IMR-90 (cell line): ENCODE measurements around the gene ETV3L. TPM values are rescaled to one million over a fixed set of nuclear protein-coding genes. Genes with fewer than 3 reads are reported as not detected.

ENCODE experiments used
- ATAC-seq: fragments of 200-7000 bp; cut with Tn5 transposase; 2 replicates; pipeline ENCODE4 v1.9.1; 2020; ENCODE audit warnings: low read depth, mild to moderate bottlenecking, moderate library complexity
- BruUV-seq: library from RNA; stranded (reverse); fragments of 400-500 nt; replicated peaks from 2 replicates; lab custom pipeline; 2021; lab: Mats Ljungman, UMichigan
- CTCF ChIA-PET: fragments of 300-600 bp; formaldehyde crosslinking; extraction: SDS; loops from one replicate; lab custom pipeline; 2021; ENCODE audit warnings: antibody characterized with exemption; lab: Yijun Ruan, JAX
- POLR2A ChIA-PET: fragments of 300-600 bp; sonication (Branson Sonifier 250); formaldehyde crosslinking; loops from one replicate; lab custom pipeline; 2022; ENCODE audit warnings: antibody characterized with exemption; ENCODE audit not compliant: unreplicated experiment; lab: Charles Lee
- DNase-seq: peaks from one replicate; pipeline ENCODE4 v3.0.0; 2013
- H2AFZ ChIP-seq: replicated peaks from 2 replicates; pipeline ENCODE3; 2013; ENCODE audit warnings: low read length, mild to moderate bottlenecking; ENCODE audit not compliant: poor library complexity
- H2AK5ac ChIP-seq: 2 replicates; pipeline ENCODE4 v1.6.1; 2013; ENCODE audit warnings: low read depth, low read length, inconsistent platforms
- H2AK9ac ChIP-seq: replicated peaks from 2 replicates; pipeline ENCODE3; 2013; ENCODE audit warnings: mild to moderate bottlenecking, low read depth, low read length, moderate library complexity; ENCODE audit not compliant: poor library complexity
- H2BK120ac ChIP-seq: 2 replicates; pipeline ENCODE4 v1.6.1; 2013; ENCODE audit warnings: low read depth, low read length, inconsistent platforms
- H2BK15ac ChIP-seq: 3 replicates; pipeline ENCODE4 v1.6.1; 2013; ENCODE audit warnings: low read depth, low read length, inconsistent platforms
- H2BK20ac ChIP-seq: 2 replicates; pipeline ENCODE4 v1.6.1; 2013; ENCODE audit warnings: low read depth, mild to moderate bottlenecking, inconsistent platforms, low read length, moderate library complexity
- H2BK5ac ChIP-seq: 2 replicates; pipeline ENCODE4 v1.6.1; 2013; ENCODE audit warnings: mild to moderate bottlenecking, low read depth, low read length, inconsistent platforms; ENCODE audit not compliant: poor library complexity, severe bottlenecking
- H3K14ac ChIP-seq: replicated peaks from 2 replicates; pipeline ENCODE4 v1.6.1; 2013; ENCODE audit warnings: low read depth, low read length, inconsistent platforms
- H3K18ac ChIP-seq: 2 replicates; pipeline ENCODE4 v1.6.1; 2013; ENCODE audit warnings: low read depth, low read length, control low read depth
- H3K23ac ChIP-seq: 2 replicates; pipeline ENCODE4 v1.6.1; 2013; ENCODE audit warnings: low read depth, low read length, inconsistent platforms
- H3K27ac ChIP-seq: 2 replicates; pipeline ENCODE4 v1.5.1; 2013; ENCODE audit warnings: mild to moderate bottlenecking, control low read depth, low read length; ENCODE audit not compliant: insufficient read depth
- H3K27me3 ChIP-seq: 2 replicates; pipeline ENCODE4 v1.6.1; 2013; ENCODE audit warnings: low read length; ENCODE audit not compliant: control insufficient read depth, insufficient read depth
- H3K36me3 ChIP-seq: 2 replicates; pipeline ENCODE4 v1.6.1; 2013; ENCODE audit warnings: low read length, mixed read lengths; ENCODE audit not compliant: control insufficient read depth, insufficient read depth
- H3K4ac ChIP-seq: 2 replicates; pipeline ENCODE4 v1.6.1; 2013; ENCODE audit warnings: low read depth, low read length, inconsistent platforms
- H3K4me1 ChIP-seq: 2 replicates; pipeline ENCODE4 v1.6.1; 2013; ENCODE audit warnings: low read length, mixed read lengths; ENCODE audit not compliant: control insufficient read depth, insufficient read depth
- H3K4me2 ChIP-seq: 2 replicates; pipeline ENCODE4 v1.6.1; 2013; ENCODE audit warnings: low read depth, mild to moderate bottlenecking, control low read depth, low read length, moderate library complexity
- H3K4me3 ChIP-seq: 2 replicates; pipeline ENCODE4 v1.5.1; 2013; ENCODE audit warnings: low read depth, mild to moderate bottlenecking, control low read depth, low read length, moderate library complexity; ENCODE audit not compliant: insufficient read depth
- H3K56ac ChIP-seq: 2 replicates; pipeline ENCODE4 v1.6.1; 2013; ENCODE audit warnings: low read length, inconsistent platforms; ENCODE audit not compliant: insufficient read depth; ENCODE audit errors: extremely low read depth
- H3K79me1 ChIP-seq, 2 experiments: 2 replicates each; pipeline ENCODE4 v1.6.1; 2013; ENCODE audit warnings: low read length in 2 of 2, inconsistent platforms in 1 of 2, low read depth in 1 of 2
- H3K9ac ChIP-seq: 2 replicates; pipeline ENCODE4 v1.6.1; 2013; ENCODE audit warnings: low read depth, low read length, control low read depth
- H3K9me1 ChIP-seq: 2 replicates; pipeline ENCODE4 v1.6.1; 2013; ENCODE audit warnings: low read length, inconsistent platforms; ENCODE audit not compliant: insufficient read depth
- H3K9me3 ChIP-seq: 2 replicates; pipeline ENCODE4 v1.6.1; 2013; ENCODE audit warnings: low read length; ENCODE audit not compliant: control insufficient read depth, insufficient read depth
- H4K20me1 ChIP-seq: 2 replicates; pipeline ENCODE4 v1.6.1; 2013; ENCODE audit warnings: low read length, inconsistent platforms; ENCODE audit not compliant: insufficient read depth
- H4K5ac ChIP-seq: 2 replicates; pipeline ENCODE4 v1.6.1; 2013; ENCODE audit warnings: mild to moderate bottlenecking, low read depth, low read length, control low read depth
- H4K8ac ChIP-seq, 2 experiments: 2 replicates each; pipeline ENCODE4 v1.6.1; 2013; ENCODE audit warnings: low read depth in 2 of 2, low read length in 2 of 2, control low read depth in 1 of 2, inconsistent platforms in 1 of 2
- H4K91ac ChIP-seq: 2 replicates; pipeline ENCODE4 v1.6.1; 2013; ENCODE audit warnings: low read depth, low read length, inconsistent platforms; ENCODE audit not compliant: insufficient read depth
- CHD1 ChIP-seq: IDR thresholded peaks from 2 replicates; pipeline ENCODE4 v1.6.1; 2012; ENCODE audit warnings: low read depth, low read length, improper control_type of control experiment
- FOS ChIP-seq: fragments of 150-350 bp; IDR thresholded peaks from 2 replicates; pipeline ENCODE4 v1.6.1; 2016; ENCODE audit warnings: low read depth, low read length
- MAFK ChIP-seq: IDR thresholded peaks from 2 replicates; pipeline ENCODE4 v1.6.1; 2012; ENCODE audit warnings: low read depth, low read length, improper control_type of control experiment
- MXI1 ChIP-seq: IDR thresholded peaks from 2 replicates; pipeline ENCODE4 v1.6.1; 2012; ENCODE audit warnings: low read depth, mild to moderate bottlenecking, low read length, moderate library complexity, borderline replicate concordance
- NFE2L2 ChIP-seq: fragments of 150-350 bp; IDR thresholded peaks from 2 replicates; pipeline ENCODE4 v1.6.1; 2016; ENCODE audit warnings: low read depth, mild to moderate bottlenecking, low read length
- POLR2A ChIP-seq: IDR thresholded peaks from 2 replicates; pipeline ENCODE4 v1.6.1; 2012; ENCODE audit warnings: mild to moderate bottlenecking, low read depth, low read length
- RAD21 ChIP-seq: IDR thresholded peaks from 2 replicates; pipeline ENCODE4 v1.6.1; 2012; ENCODE audit warnings: low read length, improper control_type of control experiment
- WGBS, 2 experiments: methylation state at CpG; one replicate each; pipeline versions ENCODE4 v1.1.5 to v1.1.7; 2013; ENCODE audit warnings: missing lambda C conversion rate in 2 of 2; ENCODE audit not compliant: insufficient read length in 1 of 2; ENCODE audit errors: extremely low coverage in 2 of 2; 5-methylcytosine and 5-hydroxymethylcytosine counted together
- dilution Hi-C: fragments of 300-500 bp; cut with HindIII; formaldehyde crosslinking; loops from one replicate; pipeline ENCODE4 v1.14.3; 2018; ENCODE audit warnings: low sequenced_read_pairs; ENCODE audit not compliant: unreplicated experiment
- in situ Hi-C: fragments of 300-500 bp; cut with MboI; formaldehyde crosslinking; loops from 3 replicates; pipeline ENCODE4 v1.14.3; 2019; ENCODE audit warnings: low sequenced_read_pairs, inconsistent platforms, mixed read lengths
- intact Hi-C: fragments of 100-400 bp; cut with micrococcal nuclease; formaldehyde crosslinking; loops from 2 replicates; pipeline ENCODE4 v1.10.0; 2022
- polyA plus RNA-seq, 3 experiments: library from polyadenylated mRNA; depleted of rRNA; stranded (reverse); fragments of >200 nt; gene quantifications; 2 replicates each; pipeline ENCODE4 v1.2.3, GENCODE V29; 2012; ENCODE audit warnings: low replicate concordance in 1 of 3
- total RNA-seq: library from RNA; depleted of rRNA; stranded (reverse); fragments of >200 nt; gene quantifications from 2 replicates; pipeline ENCODE4 v1.2.3, GENCODE V29; 2012
- TF ChIP-seq, protein P1 (sequence below): fragments of 150-350 bp; IDR thresholded peaks from 2 replicates; pipeline ENCODE4 v1.6.1; 2016; ENCODE audit warnings: low read depth, mild to moderate bottlenecking, low read length, moderate library complexity, borderline replicate concordance

Gene ETV3L
- total and polyA plus RNA-seq, 2 of the 4 experiments (the other 2 are of a cell fraction), result not detected

DNA sequence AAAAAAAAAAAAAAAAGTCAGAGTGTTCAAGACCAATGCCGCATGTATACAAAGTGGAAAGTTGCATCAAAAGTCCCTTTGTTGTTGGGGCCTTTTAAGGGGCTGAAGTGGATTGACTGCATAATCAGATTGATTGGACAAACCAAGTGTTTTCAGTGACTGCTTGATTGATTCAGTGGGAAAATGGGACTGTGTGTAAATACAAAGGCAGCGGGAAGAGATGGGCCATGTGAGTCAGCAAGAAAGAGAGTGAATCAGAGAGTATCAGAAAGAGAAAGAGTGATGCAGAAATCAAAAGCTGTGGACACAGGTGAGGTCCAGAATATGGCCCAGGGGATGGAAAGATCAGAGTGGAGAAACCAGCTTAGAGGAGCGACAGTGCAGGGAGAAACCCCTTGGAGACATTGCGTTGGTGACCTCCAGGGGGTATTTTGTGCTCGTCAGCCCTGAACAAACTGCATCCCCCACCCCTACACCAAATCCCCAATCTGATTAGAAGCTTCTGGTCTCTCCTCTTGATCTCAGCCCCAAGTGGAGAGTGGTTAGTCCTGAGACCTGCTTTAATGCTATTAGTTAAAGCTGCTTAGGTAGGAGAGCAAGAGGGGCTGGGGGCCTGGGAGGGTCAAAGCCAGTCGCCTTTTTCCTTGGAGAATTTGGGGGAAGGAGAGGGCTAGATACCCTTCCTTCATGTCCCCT is 5.1 kb upstream of the ETV3L start:
- Histone ChIP-seq H3K9ac (no peak overlapping the region), H4K20me1 (no peaks in the 10 kb centered on the region), H2BK20ac (peak overlapping the region; percentile 38), H2BK5ac (no peak overlapping the region), H4K5ac (peak overlapping the region; percentile 99; the same call in 1 of the 2 replicates), H2AFZ (peak overlapping the region; percentile 46), H4K8ac (peak overlapping the region in 1 of 2 experiments; percentile 100; a peak in 2 of 4 replicates), H3K18ac (no peak overlapping the region), H3K23ac (no peak overlapping the region), H3K27ac (no peak overlapping the region), H4K91ac (peak overlapping the region; percentile 40; the same call in 1 of the 2 replicates), H3K4me3 (no peak overlapping the region), H3K9me3 (no peaks in the 10 kb centered on the region), H3K27me3 (no peaks in the 10 kb centered on the region), H2AK5ac (0 out of 2 replicates have a peak overlapping the region, but pooled peaks have one; percentile 72), H3K79me1 (no peaks in the 10 kb centered on the region), H2BK120ac (peak overlapping the region; percentile 98; the same call in 1 of the 2 replicates), H3K56ac (no peak overlapping the region), H3K4me2 (no peak overlapping the region), H3K4ac (peak overlapping the region; percentile 95), H2AK9ac (peak overlapping the region; percentile 83), H3K9me1 (peaks cover 19% of the 10 kb centered on the region), H2BK15ac (no peak overlapping the region), H3K14ac (0 out of 2 replicates have a peak overlapping the region, but pooled peaks have one; percentile 39), H3K4me1 (peaks cover 10% of the 10 kb centered on the region), H3K36me3 (no peaks in the 10 kb centered on the region)
- no TSS peak for BruUV-seq
- dilution Hi-C loops, result no loop called here
- intact Hi-C loops, result no loop called here
- ATAC-seq, result no peak
- no peak for TF ChIP-seq MXI1
- peak; percentile 32; the same call in 1 of the 2 replicates for TF ChIP-seq MAFK
- 0 out of 2 replicates have a peak, but pooled peaks have one; percentile 7 for TF ChIP-seq POLR2A
- TF ChIP-seq CHD1, result no peak
- TF ChIP-seq FOS, result peak; percentile 63
- TF ChIP-seq, protein P1, sequence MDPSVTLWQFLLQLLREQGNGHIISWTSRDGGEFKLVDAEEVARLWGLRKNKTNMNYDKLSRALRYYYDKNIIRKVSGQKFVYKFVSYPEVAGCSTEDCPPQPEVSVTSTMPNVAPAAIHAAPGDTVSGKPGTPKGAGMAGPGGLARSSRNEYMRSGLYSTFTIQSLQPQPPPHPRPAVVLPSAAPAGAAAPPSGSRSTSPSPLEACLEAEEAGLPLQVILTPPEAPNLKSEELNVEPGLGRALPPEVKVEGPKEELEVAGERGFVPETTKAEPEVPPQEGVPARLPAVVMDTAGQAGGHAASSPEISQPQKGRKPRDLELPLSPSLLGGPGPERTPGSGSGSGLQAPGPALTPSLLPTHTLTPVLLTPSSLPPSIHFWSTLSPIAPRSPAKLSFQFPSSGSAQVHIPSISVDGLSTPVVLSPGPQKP, result no peak
- peak; percentile 79 for TF ChIP-seq NFE2L2
- TF ChIP-seq RAD21, result no peak
- DNase-seq, result peak; percentile 72
- POLR2A ChIA-PET, result interaction anchor here (1.5 kb wide), 1 partner anchor 15 kb away, joined by 4 read pairs; no protein-coding TSS in a partner anchor
- CTCF ChIA-PET, result interaction anchor here (3.0 kb wide), 1 partner anchor 15 kb away, joined by 9 read pairs; no protein-coding TSS in a partner anchor
- in situ Hi-C loops, result no loop called here
- WGBS, 2 experiments, result 48% methylated on average over 2 of the region's 6 CpGs; no CpG with 5 or more reads in 1 of the 2 experiments
